HG03378 (cell line): Measurements from ENCODE around the gene TRRAP.

ENCODE experiments used
- ATAC-seq: cut with Tn5 transposase; IDR thresholded peaks from one replicate; pipeline ENCODE4 v1.9.1; 2021; ENCODE audit warnings: mild to moderate bottlenecking, moderate library complexity; ENCODE audit not compliant: unreplicated experiment

Gene TRRAP

GRCh38 chr7:98943336-98943735 is 65.0 kb downstream of the TRRAP start:
- no peak for ATAC-seq

GRCh38 chr7:98944386-98944785 is 66.1 kb downstream of the TRRAP start:
- ATAC-seq = no peak

GRCh38 chr7:98945852-98946251 is 67.5 kb downstream of the TRRAP start:
- no peak for ATAC-seq

DNA sequence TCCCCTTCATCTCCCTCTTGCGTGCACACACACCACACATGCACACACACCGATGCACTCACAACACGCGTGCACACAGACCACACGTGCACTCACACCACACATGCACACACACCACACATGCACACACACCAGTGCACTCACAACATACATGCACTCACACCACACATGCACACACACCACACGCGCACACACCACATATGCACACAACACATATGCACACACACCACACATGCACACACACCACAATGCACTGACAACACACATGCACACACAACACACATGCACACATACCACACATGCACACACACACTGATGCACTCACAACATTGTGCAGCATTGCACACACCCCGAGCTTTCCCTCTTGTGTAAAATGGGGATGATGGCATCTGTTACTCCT is 68.1 kb downstream of the TRRAP start:
- no peak for ATAC-seq

DNA sequence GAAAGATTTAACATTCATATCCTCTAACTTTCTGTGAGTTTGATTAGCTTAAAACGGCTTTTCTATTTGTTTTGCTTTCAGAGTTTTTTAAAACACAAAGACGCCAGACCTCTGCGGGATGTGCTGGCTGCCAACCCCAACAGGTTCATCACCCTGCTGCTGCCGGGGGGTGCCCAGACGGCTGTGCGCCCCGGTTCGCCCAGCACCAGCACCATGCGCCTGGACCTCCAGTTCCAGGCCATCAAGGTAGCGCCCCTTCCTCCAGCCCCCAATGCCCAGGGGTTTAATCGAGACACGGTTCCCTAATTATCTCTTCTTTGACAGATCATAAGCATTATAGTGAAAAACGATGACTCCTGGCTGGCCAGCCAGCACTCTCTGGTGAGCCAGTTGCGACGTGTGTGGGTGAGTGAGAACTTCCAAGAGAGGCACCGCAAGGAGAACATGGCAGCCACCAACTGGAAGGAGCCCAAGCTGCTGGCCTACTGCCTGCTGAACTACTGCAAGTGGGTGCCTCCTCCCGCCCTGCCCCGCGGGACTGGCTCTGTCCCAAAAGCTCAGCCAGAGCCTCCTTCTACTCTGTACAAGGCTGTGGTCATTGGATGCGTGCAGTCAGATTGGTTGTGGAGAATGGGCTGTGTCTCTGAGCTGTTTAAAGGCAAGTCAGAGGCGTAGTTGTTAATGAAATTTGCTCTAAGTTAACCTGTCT is 71.2 kb downstream of the TRRAP start:
- ATAC-seq = no peak

DNA sequence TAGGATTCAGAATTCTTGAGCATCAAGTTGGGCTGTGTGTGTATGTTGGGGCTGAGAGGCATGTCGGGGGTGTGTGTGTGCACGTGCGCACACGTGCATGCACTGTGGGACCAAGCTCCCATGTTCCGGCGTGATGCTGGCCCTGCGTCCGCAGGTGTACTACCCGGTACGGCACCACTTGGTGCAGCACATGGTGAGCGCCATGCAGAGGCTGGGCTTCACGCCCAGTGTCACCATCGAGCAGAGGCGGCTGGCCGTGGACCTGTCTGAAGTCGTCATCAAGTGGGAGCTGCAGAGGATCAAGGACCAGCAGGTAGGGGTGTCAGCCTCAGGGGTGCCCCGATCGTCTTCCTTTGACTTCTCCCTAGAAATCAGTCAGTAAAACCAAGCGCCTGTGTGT is 77.7 kb downstream of the TRRAP start:
- ATAC-seq = no peak

GRCh38 chr7:98956469-98956868 is 78.1 kb downstream of the TRRAP start:
- ATAC-seq = no peak

- no peak for ATAC-seq
These were observed 78.6 kb downstream of the TRRAP start for GRCh38 chr7:98956937-98957336.

GRCh38 chr7:98957766-98958165 is 79.4 kb downstream of the TRRAP start:
- ATAC-seq = no peak

GRCh38 chr7:98958968-98959367 is 80.6 kb downstream of the TRRAP start:
- no peak for ATAC-seq

- no peak for ATAC-seq
These were observed 85.0 kb downstream of the TRRAP start for GRCh38 chr7:98963305-98963704.

GRCh38 chr7:98964596-98964995 is 86.3 kb downstream of the TRRAP start:
- no peak for ATAC-seq

DNA sequence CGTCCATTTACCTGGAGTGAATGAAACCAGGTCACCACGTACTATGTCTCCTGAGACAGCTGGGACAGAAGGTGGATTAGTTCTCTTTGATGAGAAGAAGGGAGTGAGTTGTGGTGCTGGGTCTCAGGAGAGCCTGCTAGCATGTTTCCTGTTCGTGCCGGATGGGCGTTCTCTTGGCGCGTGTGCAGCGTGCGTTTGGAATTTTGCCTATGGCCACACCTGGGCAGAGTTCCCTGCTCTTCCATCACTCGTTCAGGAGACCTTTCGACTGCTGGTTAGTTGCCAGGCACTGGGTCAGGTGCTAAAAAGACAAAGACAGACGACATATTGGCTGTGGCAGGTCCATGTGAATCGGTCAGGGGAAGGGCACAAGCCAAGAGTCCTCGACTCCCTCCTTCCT is 90.3 kb downstream of the TRRAP start:
- ATAC-seq = no peak

DNA sequence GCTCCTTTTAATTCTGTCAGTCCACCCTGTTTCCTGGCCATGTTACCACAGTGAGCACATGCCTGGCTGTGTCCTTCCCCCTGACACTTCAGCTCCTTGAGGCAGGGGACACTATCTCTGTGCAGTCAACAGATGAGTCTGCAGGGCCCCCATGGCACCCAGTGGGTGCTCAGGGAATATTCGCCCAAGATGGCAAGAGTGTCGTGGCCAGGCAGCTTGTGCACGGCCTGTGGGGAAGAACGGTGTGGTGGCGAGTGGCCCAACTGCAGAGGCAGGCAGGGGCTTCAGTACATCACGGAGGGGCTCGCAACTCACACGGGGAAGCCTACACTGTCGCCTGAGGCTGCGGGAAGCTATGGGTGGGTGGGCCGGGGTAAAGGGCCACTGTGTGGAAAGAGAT is 91.1 kb downstream of the TRRAP start:
- ATAC-seq = no peak

GRCh38 chr7:98970016-98970615 is 91.8 kb downstream of the TRRAP start:
- no peak for ATAC-seq

GRCh38 chr7:98970805-98971204 is 92.5 kb downstream of the TRRAP start:
- no peak for ATAC-seq

GRCh38 chr7:98974205-98974604 is 95.9 kb downstream of the TRRAP start:
- no peak for ATAC-seq

DNA sequence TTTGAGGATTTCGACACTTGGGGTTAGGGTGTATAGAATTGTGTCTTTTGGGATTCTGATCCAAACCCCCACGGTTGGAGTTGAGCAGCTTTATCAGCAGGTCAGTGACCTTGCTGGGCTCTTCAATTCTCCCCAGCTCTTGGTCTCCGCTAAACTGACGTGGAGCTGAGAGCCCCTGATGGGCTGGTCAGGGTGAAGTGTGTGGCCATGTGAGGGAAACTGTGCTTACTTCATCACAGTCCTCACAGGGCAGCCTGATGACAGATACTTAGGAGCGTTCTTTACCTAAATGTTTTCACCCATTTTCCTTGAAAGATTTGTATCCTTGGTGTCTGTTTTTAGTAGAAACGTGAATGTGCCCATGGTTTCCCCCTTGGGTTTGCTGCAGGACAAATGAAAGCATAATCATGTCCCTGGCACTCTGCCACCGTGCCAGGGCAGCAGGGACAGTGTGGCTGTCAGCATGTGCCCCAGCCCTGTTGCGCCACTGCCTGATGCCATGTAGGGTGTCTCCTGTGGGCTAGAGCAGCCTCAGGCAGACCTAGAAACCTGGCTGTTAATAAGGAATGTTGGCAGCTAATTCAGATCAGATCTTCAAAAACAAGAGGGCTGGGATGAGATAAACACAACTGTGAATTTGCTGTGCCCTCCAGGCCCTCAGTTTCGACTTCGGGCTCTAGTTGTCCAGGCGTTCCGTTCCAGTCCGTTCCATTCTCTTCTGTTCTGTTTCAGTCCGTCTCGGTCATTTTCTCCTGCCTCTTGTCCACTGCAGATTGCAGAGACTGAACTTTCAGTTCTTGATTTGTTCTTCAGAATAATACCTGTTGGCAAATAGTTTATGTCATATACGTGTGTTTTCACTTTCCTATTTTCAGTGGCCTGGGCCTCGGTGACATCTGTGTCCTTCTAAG is 96.8 kb downstream of the TRRAP start:
- ATAC-seq = no peak

- ATAC-seq = no peak
These were observed 98.3 kb downstream of the TRRAP start for GRCh38 chr7:98976396-98977185.

DNA sequence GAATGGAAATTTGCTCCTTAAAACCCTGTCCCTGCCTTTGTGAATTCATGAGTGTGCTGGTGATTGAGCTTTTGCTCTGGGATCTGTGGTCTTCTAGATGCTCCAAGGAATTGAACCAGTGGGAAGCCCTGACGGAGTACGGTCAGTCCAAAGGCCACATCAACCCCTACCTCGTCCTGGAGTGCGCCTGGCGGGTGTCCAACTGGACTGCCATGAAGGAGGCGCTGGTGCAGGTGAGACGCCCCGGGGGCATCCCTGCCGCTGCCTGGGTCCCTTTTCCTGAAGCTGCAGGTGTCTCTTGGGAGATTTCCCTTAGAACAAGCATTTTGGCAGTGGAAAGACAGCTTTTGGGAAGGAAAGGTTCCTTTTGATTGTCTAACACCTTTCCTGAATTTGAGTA is 100.3 kb downstream of the TRRAP start:
- no peak for ATAC-seq

DNA sequence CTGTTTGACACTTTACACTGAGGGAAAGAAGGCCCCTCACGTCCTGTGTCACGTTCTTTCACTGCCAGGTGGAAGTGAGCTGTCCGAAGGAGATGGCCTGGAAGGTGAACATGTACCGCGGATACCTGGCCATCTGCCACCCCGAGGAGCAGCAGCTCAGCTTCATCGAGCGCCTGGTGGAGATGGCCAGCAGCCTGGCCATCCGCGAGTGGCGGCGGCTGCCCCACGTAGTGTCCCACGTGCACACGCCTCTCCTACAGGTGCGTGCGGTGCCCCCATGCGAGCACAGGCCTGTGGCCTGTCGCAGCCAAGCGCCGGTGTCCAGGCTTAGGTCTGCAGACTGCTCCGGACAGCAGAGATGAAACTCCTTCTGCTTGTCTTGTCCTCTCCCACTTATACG is 103.4 kb downstream of the TRRAP start:
- ATAC-seq = no peak
